ENCODE measurements around the gene CTIF. TPM values are rescaled to one million over a fixed set of nuclear protein-coding genes. Genes with fewer than 3 reads are reported as not detected.

Gene CTIF
- total RNA-seq, 1 experiment from 2014 or later, result 26.5 TPM

- H3K36me3 ChIP-seq (ENCODE audit: control insufficient read depth, insufficient read depth, low read length), result no peaks in the 10 kb centered on the region
- H3K27ac ChIP-seq (ENCODE audit: low read length), result no peak overlapping the region
- H3K4me3 ChIP-seq (ENCODE audit: low read depth in 2 of 2, low read length in 2 of 2), result no peak overlapping the region
- H3K4me1 ChIP-seq (ENCODE audit: control insufficient read depth, insufficient read depth, low read length), result no peaks in the 10 kb centered on the region
- BruUV-seq (replicated peaks), result no TSS peak
- no peaks in the 10 kb centered on the region for H3K27me3 ChIP-seq (ENCODE audit: control insufficient read depth, insufficient read depth, low read length)
- ChIA-PET POLR2A (no interaction called here), CTCF (no interaction called here)
- ATAC-seq, result no peak
- in situ Hi-C loops (cut with HindIII; ENCODE audit: low pct_unique_long_range_greater_than_20kb, low sequenced_read_pairs), result no loop called here
- intact Hi-C loops (cut with micrococcal nuclease; ENCODE audit: unreplicated experiment), result no loop called here
- no peaks in the 10 kb centered on the region for H3K9me3 ChIP-seq (ENCODE audit: control insufficient read depth, insufficient read depth, low read depth, low read length)
- no peak for DNase-seq (ENCODE audit: low read depth, low spot score)
- TF ChIP-seq TCF7L2 (IDR thresholded peaks at IDR 0.05; ENCODE audit: low read depth, low read length), result no peak
- TF ChIP-seq, protein P1, sequence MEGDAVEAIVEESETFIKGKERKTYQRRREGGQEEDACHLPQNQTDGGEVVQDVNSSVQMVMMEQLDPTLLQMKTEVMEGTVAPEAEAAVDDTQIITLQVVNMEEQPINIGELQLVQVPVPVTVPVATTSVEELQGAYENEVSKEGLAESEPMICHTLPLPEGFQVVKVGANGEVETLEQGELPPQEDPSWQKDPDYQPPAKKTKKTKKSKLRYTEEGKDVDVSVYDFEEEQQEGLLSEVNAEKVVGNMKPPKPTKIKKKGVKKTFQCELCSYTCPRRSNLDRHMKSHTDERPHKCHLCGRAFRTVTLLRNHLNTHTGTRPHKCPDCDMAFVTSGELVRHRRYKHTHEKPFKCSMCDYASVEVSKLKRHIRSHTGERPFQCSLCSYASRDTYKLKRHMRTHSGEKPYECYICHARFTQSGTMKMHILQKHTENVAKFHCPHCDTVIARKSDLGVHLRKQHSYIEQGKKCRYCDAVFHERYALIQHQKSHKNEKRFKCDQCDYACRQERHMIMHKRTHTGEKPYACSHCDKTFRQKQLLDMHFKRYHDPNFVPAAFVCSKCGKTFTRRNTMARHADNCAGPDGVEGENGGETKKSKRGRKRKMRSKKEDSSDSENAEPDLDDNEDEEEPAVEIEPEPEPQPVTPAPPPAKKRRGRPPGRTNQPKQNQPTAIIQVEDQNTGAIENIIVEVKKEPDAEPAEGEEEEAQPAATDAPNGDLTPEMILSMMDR (IDR thresholded peaks at IDR 0.05), result no peak
- no peak for TF ChIP-seq SIN3A (IDR thresholded peaks at IDR 0.05; ENCODE audit: borderline replicate concordance, insufficient read depth, low read depth, low read length)
- TF ChIP-seq POLR2AphosphoS5 (IDR thresholded peaks at IDR 0.05; ENCODE audit: low read depth, low read length), result no peak
- TF ChIP-seq, protein P2, sequence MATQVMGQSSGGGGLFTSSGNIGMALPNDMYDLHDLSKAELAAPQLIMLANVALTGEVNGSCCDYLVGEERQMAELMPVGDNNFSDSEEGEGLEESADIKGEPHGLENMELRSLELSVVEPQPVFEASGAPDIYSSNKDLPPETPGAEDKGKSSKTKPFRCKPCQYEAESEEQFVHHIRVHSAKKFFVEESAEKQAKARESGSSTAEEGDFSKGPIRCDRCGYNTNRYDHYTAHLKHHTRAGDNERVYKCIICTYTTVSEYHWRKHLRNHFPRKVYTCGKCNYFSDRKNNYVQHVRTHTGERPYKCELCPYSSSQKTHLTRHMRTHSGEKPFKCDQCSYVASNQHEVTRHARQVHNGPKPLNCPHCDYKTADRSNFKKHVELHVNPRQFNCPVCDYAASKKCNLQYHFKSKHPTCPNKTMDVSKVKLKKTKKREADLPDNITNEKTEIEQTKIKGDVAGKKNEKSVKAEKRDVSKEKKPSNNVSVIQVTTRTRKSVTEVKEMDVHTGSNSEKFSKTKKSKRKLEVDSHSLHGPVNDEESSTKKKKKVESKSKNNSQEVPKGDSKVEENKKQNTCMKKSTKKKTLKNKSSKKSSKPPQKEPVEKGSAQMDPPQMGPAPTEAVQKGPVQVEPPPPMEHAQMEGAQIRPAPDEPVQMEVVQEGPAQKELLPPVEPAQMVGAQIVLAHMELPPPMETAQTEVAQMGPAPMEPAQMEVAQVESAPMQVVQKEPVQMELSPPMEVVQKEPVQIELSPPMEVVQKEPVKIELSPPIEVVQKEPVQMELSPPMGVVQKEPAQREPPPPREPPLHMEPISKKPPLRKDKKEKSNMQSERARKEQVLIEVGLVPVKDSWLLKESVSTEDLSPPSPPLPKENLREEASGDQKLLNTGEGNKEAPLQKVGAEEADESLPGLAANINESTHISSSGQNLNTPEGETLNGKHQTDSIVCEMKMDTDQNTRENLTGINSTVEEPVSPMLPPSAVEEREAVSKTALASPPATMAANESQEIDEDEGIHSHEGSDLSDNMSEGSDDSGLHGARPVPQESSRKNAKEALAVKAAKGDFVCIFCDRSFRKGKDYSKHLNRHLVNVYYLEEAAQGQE (IDR thresholded peaks at IDR 0.05; ENCODE audit: insufficient read depth in 1 of 2, low read depth in 2 of 2, low read length in 1 of 2), result no peak
These were observed 196.9 kb downstream of the CTIF start for GRCh38 chr18:48735681-48736255.

DNA sequence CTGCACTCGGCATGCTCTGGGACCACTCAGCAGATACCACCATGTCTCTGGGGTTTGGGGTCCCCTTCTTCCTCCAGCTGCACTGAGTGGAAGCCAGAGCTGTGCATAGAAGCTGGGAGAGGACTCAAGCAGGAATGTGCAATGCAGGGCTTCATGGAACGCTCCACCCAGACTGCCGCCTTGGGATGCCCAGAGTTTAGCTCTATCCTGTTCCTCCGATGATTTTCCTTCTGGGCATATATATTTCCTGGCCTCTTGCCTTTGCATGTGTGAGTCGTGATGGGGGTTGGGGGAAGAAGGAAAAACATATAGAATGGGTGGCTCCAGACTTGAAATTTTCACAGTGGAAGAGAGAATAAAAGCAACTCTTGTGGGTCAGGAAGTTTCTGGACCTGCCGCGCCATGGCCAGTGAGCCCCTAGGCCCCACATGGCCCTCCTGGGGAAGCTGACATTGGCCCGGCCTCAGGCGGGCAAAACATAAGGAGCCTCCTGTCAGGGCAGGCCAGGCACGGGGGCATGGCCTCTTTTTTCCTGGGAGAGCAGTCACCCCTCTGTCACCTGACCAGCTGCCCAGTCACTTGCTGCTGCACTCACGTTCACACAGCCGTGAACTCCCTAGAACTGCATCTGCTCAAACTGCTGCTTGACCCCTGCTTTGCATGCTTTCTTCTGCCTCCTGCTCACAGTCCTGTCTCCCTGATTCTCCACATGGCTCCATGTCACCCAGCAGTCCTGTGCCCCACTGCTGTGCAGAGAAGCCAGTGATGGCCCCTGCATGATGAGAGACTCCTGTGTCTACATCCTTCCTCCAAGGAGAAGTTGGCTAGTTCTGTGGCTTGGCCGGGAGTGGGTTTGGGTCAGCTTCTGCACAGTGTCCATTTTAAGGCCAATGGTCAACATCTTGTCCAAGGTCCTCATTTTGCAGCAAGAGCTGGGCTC lies 197.8 kb downstream of the CTIF start:
- ChIA-PET POLR2A (no interaction called here), CTCF (no interaction called here)
- Histone ChIP-seq H3K9me3 (ENCODE audit: control insufficient read depth, insufficient read depth, low read depth, low read length) (no peaks in the 10 kb centered on the region), H3K27me3 (ENCODE audit: control insufficient read depth, insufficient read depth, low read length) (no peaks in the 10 kb centered on the region), H3K27ac (ENCODE audit: low read length) (no peak overlapping the region), H3K36me3 (ENCODE audit: control insufficient read depth, insufficient read depth, low read length) (no peaks in the 10 kb centered on the region), H3K4me3 (ENCODE audit: low read depth in 2 of 2, low read length in 2 of 2) (no peak overlapping the region), H3K4me1 (ENCODE audit: control insufficient read depth, insufficient read depth, low read length) (no peaks in the 10 kb centered on the region)
- in situ Hi-C loops (cut with HindIII; ENCODE audit: low pct_unique_long_range_greater_than_20kb, low sequenced_read_pairs) (no loop called here), intact Hi-C loops (cut with micrococcal nuclease; ENCODE audit: unreplicated experiment) (no loop called here)
- DNase-seq (ENCODE audit: low read depth, low spot score) (no peak), ATAC-seq (no peak)
- TF ChIP-seq SIN3A (IDR thresholded peaks at IDR 0.05; ENCODE audit: borderline replicate concordance, insufficient read depth, low read depth, low read length) (no peak), TCF7L2 (IDR thresholded peaks at IDR 0.05; ENCODE audit: low read depth, low read length) (no peak), POLR2AphosphoS5 (IDR thresholded peaks at IDR 0.05; ENCODE audit: low read depth, low read length) (no peak)
- TF ChIP-seq, protein P1 (IDR thresholded peaks at IDR 0.05), result no peak
- TF ChIP-seq, protein P2 (IDR thresholded peaks at IDR 0.05; ENCODE audit: insufficient read depth in 1 of 2, low read depth in 2 of 2, low read length in 1 of 2), result no peak
- BruUV-seq (replicated peaks), result no TSS peak
